HG02763 (cell line): ENCODE results near the gene WDR27.
"Not testable (repeated sequence)": the region's sequence is repeated elsewhere in the genome, so short reads cannot be mapped to it uniquely, and the experiment has no call there.

Experiments
- ATAC-seq: cut with Tn5 transposase; IDR thresholded peaks from one replicate; pipeline ENCODE4 v1.9.1; 2021; ENCODE audit warnings: mild to moderate bottlenecking, moderate library complexity; ENCODE audit not compliant: unreplicated experiment

WDR27 gene

DNA sequence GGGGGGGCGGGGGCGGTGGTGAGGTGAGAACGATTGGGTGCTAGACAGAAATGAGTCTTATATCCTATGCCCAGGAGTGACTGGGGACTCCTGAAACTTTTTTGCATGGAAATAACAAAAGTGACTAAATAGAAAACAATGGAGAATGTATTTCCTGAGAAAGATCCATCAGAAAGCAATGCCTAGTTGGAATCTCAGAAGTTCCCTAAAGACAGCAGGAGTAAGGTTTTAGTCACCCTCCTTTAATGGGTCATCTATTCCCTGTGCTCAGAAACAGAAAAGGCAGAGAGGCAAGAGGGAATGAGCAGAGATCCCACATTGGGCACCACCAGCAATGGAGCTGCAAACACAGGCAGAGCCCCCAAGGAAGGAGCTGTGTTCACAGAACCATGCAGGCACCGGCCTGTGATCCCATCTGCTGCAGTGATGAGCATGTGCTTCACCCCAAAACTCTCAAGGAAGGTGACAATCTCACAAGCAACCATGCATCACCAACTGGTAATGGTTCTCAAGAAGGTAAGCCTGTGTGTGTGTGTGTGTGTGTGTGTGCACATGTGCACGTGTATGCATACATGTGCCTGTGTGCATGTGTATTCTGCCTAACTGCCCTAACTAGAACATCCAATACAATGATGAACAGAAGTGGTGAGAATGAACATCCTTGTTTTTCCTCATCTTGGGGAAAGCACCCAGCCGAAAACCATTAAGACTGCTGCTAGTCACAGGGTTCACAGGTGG, 168.4 kb downstream of the WDR27 start:
- no peak for ATAC-seq

GRCh38 chr6:169530752-169531123, 171.1 kb downstream of the WDR27 start:
- no peak for ATAC-seq

GRCh38 chr6:169529931-169530751, 171.7 kb downstream of the WDR27 start:
- no peak for ATAC-seq

DNA sequence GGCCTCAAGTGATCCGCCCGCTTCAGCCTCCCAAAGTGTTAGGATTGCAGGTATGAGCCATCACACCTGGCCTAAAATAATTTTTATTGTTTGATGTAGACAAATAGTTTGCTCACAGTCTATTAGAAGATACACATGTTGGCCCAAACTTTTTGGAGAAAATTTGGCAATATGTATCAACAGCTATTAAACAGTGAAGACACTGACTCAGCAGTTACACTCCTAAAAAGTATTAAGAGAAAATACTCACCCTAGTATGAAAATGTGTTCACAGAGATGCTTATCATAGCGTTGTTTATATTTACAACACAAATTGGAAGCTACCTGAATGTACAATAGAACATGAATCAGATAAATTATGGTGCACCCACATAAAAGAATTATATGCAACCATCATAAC, 173.1 kb downstream of the WDR27 start:
- ATAC-seq, result no peak

DNA sequence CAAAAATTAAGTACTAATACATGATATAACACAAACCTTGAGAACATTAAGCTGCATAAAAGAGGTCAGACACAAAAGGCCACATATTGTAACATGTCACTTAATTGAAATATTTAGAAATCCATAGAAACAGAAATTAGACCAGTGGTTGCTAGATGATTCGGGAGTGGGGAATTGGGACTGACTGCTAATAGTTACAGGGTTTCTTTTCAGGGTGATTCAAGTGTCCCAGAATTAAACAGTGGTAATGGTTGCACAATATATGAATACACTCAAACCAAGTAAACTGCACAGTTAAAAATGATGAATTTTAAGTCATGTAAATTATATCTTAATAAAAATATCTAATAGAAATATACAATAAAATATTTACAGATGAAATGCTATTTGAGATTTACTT, 174.5 kb downstream of the WDR27 start:
- no peak for ATAC-seq

GRCh38 chr6:169521825-169522224, 180.0 kb downstream of the WDR27 start:
- ATAC-seq, result no peak

DNA sequence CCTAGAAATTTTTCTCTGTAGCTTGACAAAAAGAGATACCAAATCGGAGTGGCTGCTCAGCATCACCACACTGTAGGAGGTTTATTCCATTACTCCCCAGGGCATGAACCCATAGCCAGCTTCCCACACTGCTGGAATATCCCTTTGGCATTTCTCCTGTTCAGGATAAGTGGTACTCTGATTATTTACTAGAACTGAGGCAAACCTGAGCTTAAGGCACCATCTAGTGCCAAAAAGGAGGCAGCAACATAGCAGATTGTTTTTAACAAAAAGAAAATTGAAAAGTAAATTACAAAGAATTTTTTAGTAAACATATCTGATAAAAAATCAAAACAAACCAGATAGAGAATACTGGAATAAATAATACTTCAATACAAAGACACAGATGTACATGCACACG, 181.7 kb downstream of the WDR27 start:
- no peak for ATAC-seq

- no peak for ATAC-seq
Observed at GRCh38 chr6:169518451-169518850, 183.4 kb downstream of the WDR27 start.

GRCh38 chr6:169513478-169514193, 188.2 kb downstream of the WDR27 start:
- ATAC-seq, result no peak

GRCh38 chr6:169511785-169512184, 190.0 kb downstream of the WDR27 start:
- ATAC-seq, result not testable (repeated sequence)

GRCh38 chr6:169510871-169511270, 191.0 kb downstream of the WDR27 start:
- no peak for ATAC-seq

GRCh38 chr6:169508452-169508851, 193.4 kb downstream of the WDR27 start:
- no peak for ATAC-seq

GRCh38 chr6:169503422-169504152, 198.2 kb downstream of the WDR27 start:
- no peak for ATAC-seq

DNA sequence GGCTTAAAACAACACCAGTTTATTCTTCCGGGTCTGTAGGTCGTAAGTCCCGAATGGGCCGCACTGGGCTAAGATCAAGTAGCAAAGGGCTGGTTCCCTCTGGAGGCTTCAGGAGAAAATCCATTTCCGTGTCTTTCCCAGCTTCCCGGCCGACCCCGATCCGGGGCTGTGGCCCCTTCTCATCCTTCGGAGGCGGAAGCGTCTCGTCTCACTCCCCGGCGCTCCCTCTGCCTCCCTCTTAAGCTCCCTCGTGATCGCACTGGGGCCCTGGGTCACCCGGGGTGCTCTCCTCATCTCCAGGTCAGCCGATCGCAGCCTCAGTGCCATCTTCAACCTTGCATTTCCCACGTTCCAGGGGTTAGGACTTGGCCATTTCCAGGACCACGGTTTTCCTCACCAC, 199.4 kb downstream of the WDR27 start:
- no peak for ATAC-seq

GRCh38 chr6:169501777-169502313, 200.0 kb downstream of the WDR27 start:
- no peak for ATAC-seq

DNA sequence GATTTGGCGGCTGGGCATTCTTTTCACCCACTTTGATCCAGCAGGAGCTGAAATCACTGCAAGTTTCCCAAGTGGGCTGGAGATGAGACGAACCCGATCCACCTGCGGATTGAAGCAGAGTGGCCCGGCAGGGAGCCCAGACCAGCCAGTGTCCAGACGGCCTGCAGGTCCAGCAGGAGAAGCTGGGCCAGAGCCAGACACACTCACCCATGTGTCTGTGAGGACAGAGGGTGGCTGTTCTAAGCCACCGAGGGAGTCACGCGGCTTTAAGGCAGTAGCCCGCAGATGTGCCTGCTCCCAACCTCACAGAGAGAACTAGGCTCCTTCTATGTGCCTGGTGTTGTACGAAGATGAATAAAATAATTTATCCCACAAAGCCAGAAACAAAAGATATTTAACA, 200.7 kb downstream of the WDR27 start:
- ATAC-seq, result no peak

DNA sequence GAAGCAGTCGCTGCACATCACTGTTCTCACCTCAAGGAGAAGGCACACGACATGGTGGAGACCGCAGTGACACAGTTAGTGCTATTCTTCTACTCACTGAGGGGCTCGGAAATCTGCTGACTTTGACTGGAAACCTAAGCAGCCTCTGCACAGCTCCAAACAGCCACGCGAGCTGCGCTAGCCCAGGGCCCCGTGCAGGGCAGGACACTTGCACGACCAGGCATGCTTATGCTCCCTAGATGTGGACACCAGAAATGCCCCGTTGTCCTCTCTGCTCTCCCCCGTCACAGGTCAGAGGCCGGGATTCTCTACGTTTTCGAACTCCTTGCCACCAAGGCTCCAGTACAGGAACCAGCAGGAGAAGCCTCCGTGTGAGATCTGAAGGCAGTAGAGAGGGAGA, 201.1 kb downstream of the WDR27 start:
- ATAC-seq, result no peak

- no peak for ATAC-seq
Observed at GRCh38 chr6:169499848-169500247, 202.0 kb downstream of the WDR27 start.

GRCh38 chr6:169498916-169499513, 202.8 kb downstream of the WDR27 start:
- no peak for ATAC-seq

- ATAC-seq, result no peak
Observed at GRCh38 chr6:169495601-169496000, 206.2 kb downstream of the WDR27 start.
